ENCODE data around the gene ADAM17. TPM values are rescaled to one million over a fixed set of nuclear protein-coding genes. Genes with fewer than 3 reads are reported as not detected.

The ADAM17 gene
- total and polyA plus RNA-seq, 9 of the 15 experiments (the other 6 are each of a cell fraction or from before 2014, with no cell fraction given) = 5.8 to 30.0 (median 19.0) TPM

GRCh38 chr2:9488583-9489547 lies 66.8 kb downstream of the ADAM17 start:
- in situ Hi-C loops (cut with MboI) = no loop called here
- no peaks in the 10 kb centered on the region for H3K79me2 ChIP-seq (ENCODE audit: control insufficient read depth, insufficient read depth, low read length)
- peaks cover 88% of the 10 kb centered on the region for H3K36me3 ChIP-seq (ENCODE audit: control insufficient read depth, insufficient read depth, low read length)
- BruUV-seq (replicated peaks) = no TSS peak
- WGBS (ENCODE audit: insufficient coverage, low coverage, missing lambda C conversion rate) = 83% methylated on average over 1 of the region's 1 CpG
- no peak overlapping the region for H2AFZ ChIP-seq (ENCODE audit: low read depth, low read length)
- H3K4me1 ChIP-seq (replicated peaks in 1 of 2; ENCODE audit: control insufficient read depth in 2 of 2, insufficient read depth in 2 of 2, low read length in 2 of 2) = no peaks in the 10 kb centered on the region
- no peaks in the 10 kb centered on the region for H3K9me1 ChIP-seq (ENCODE audit: control insufficient read depth, insufficient read depth, low read length)
- H3K9me3 ChIP-seq (replicated peaks; ENCODE audit: control insufficient read depth, insufficient read depth, low read depth, low read length) = no peaks in the 10 kb centered on the region
- H3K4me3 ChIP-seq = no peak overlapping the region
- CTCF ChIA-PET (ENCODE audit: low intra/inter-chr PET ratio) = no interaction called here
- no peak overlapping the region for H3K9ac ChIP-seq (ENCODE audit: insufficient read depth in 1 of 2, low read depth in 2 of 2, low read length in 2 of 2)
- no peak for ATAC-seq
- POLR2A ChIA-PET = interaction anchor here (1.8 kb wide), 1 partner anchor 42 kb away, joined by 3 read pairs; no protein-coding TSS in a partner anchor
- no peak for FAIRE-seq
- H3K27ac ChIP-seq (ENCODE audit: extremely low read depth, low read depth, low read length) = no peak overlapping the region
- no peaks in the 10 kb centered on the region for H3K27me3 ChIP-seq (ENCODE audit: control insufficient read depth in 2 of 2, insufficient read depth in 2 of 2, low read length in 2 of 2)
- no peaks in the 10 kb centered on the region for H4K20me1 ChIP-seq (replicated peaks; ENCODE audit: control insufficient read depth, insufficient read depth, low read length)
- intact Hi-C loops (cut with micrococcal nuclease) = loop anchor here (10.0 kb wide), 1 partner anchor 286 kb away; no protein-coding TSS in a partner anchor
- DNase-seq (ENCODE audit: extremely low read depth in 1 of 4, low spot score in 3 of 4) = no peak
- no peak overlapping the region for H3K4me2 ChIP-seq (ENCODE audit: insufficient read depth, low read length)
- TF ChIP-seq ZNF23 (CRISPR knock-in tag; IDR thresholded peaks at IDR 0.05) (no peak), RBM22 (IDR thresholded peaks at IDR 0.05; ENCODE audit: low read depth, low read length, poor library complexity, severe bottlenecking) (no peak), HMG20A (CRISPR knock-in tag; conservative IDR thresholded peaks at IDR 0.05) (no peak), MCM5 (IDR thresholded peaks at IDR 0.05; ENCODE audit: low read depth) (no peak), PRPF4 (IDR thresholded peaks at IDR 0.05; ENCODE audit: insufficient read depth, low read depth, low read length, poor library complexity, severe bottlenecking) (no peak), MTF1 (CRISPR knock-in tag; IDR thresholded peaks at IDR 0.05; ENCODE audit: borderline replicate concordance) (no peak), ZFP1 (CRISPR knock-in tag; IDR thresholded peaks at IDR 0.05) (no peak), DNMT1 (IDR thresholded peaks at IDR 0.05) (no peak), ZNF24 (IDR thresholded peaks at IDR 0.05) (no peak), ZBTB40 (IDR thresholded peaks at IDR 0.05) (no peak), ZBTB40 (CRISPR knock-in tag; IDR thresholded peaks at IDR 0.05) (no peak), ZNF589 (CRISPR knock-in tag; IDR thresholded peaks at IDR 0.05; ENCODE audit: low read depth) (no peak), NFXL1 (CRISPR knock-in tag; IDR thresholded peaks at IDR 0.05) (no peak), BMI1 (IDR thresholded peaks at IDR 0.05; ENCODE audit: low read length) (no peak), ERF (CRISPR knock-in tag; IDR thresholded peaks at IDR 0.05) (no peak)
